ENCODE results near the gene AMER1.

DNA sequence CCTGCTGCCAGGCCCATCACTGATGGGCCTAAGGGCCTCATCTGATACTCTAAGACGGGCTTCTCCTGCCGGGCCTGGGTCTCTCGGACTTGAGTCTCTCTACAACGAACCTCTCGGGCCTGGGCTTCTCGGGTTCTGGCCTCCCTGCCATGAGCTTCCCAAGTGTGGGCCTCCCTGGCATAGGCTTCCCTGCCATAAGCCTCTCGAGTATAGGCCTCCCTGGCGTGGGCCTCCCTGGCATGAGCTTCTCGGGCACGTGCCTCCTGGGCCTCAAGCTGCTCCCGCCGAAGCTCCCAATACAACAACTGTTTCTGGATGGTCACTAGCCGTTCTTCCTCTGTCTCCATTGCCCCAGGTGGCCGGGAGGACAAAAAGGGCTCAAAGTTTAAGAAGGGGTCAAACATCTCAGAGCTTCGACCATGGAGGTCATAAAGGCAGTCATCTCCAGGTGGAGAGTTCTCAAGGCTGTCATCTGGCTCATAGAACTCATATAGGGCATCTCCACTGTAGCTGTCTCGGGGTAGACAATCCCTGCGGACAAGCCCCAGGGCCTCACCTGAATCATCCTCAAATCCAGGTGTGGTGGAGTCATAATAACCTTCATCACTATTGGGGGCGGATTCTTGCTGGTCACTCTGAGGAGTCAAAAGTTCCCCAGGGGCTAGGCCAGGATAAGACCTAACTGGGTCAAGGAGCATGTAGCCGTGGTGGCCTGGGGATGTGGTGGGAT is 14.1 kb downstream of the AMER1 start:
- TF ChIP-seq CTCF (conservative IDR thresholded peaks at IDR 0.05) (no peak), EZH2 (IDR thresholded peaks at IDR 0.05; ENCODE audit: low read depth) (no peak)

Data from PC-9 (cell line).